GM10266 (cell line): ENCODE measurements around the gene SAP30L.
A peak's percentile ranks its signal among the peaks of the same experiment; 100 is the strongest.

Source experiments
- DNase-seq: peaks from one replicate; pipeline ENCODE4 v3.0.0; 2012; ENCODE audit errors: extremely low spot score
- TF ChIP-seq, protein P1 (sequence below): IDR thresholded peaks from 2 replicates; pipeline ENCODE4 v1.5.1; 2012; ENCODE audit warnings: mild to moderate bottlenecking, low read depth; ENCODE audit not compliant: control insufficient read depth, insufficient read depth; ENCODE audit errors: missing control alignments

Gene SAP30L

DNA sequence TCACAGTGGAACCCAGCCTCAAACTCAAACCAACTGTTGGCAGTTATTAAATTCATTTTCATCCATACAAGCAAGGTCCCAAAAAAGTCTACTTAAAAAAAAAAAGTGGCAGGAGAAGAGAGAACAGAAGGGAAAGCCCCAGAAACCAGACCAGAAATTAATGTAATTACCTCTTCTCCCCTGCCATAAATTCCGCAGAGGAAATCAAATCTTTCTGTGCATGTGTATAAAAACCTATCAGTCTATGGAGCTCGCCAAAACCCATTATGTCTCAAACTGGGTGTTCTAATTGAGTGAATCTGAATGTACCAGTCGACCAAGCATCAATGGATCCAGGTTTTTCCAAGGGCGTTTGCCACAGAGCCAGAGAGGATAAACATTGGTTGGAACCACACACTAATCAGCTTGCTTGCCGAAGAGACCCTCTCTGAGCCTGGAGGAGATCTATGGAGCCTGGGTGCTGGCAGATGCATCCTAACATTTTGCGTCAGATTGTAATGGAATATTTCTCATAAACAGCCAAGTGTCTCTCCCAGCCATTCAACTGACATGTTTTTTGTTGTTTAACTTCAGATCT lies 40.1 kb downstream of the SAP30L start:
- no peak for DNase-seq

GRCh38 chr5:154486427-154486866 lies 40.6 kb downstream of the SAP30L start:
- DNase-seq = no peak
- TF ChIP-seq, protein P1, sequence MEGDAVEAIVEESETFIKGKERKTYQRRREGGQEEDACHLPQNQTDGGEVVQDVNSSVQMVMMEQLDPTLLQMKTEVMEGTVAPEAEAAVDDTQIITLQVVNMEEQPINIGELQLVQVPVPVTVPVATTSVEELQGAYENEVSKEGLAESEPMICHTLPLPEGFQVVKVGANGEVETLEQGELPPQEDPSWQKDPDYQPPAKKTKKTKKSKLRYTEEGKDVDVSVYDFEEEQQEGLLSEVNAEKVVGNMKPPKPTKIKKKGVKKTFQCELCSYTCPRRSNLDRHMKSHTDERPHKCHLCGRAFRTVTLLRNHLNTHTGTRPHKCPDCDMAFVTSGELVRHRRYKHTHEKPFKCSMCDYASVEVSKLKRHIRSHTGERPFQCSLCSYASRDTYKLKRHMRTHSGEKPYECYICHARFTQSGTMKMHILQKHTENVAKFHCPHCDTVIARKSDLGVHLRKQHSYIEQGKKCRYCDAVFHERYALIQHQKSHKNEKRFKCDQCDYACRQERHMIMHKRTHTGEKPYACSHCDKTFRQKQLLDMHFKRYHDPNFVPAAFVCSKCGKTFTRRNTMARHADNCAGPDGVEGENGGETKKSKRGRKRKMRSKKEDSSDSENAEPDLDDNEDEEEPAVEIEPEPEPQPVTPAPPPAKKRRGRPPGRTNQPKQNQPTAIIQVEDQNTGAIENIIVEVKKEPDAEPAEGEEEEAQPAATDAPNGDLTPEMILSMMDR = no peak

More for the DNA sequence above, 40.1 kb downstream of the SAP30L start:
- TF ChIP-seq, protein P1 = no peak

DNA sequence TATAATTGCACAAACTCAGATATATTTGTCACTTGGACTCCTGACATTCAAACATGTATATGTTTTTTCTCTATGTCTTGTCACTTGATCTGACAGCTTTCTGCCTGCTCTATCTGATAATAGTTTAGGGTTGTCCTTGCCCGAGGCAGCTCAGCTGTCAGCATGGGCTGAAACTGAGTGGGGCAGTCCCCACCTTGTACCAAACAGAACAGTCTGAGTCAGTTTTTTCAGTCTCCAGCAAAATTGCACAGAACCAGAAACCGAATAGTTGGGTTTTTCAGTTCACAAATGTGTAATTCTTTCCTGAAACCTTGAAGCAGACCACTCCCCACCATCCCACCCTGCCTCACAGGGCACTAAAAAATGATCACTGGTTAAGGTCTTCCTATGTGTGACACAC lies 41.7 kb downstream of the SAP30L start:
- DNase-seq = peak; percentile 85
- TF ChIP-seq, protein P1 = no peak

- DNase-seq = no peak
- TF ChIP-seq, protein P1 = no peak
Measured at GRCh38 chr5:154491941-154492340, 46.1 kb downstream of the SAP30L start.

- DNase-seq = no peak
- TF ChIP-seq, protein P1 = no peak
Measured at GRCh38 chr5:154493274-154493673, 47.5 kb downstream of the SAP30L start.

- TF ChIP-seq, protein P1 = no peak
- no peak for DNase-seq
Measured at GRCh38 chr5:154494036-154494435, 48.2 kb downstream of the SAP30L start.

- TF ChIP-seq, protein P1 = no peak
- no peak for DNase-seq
Measured at GRCh38 chr5:154498591-154498990, 52.8 kb downstream of the SAP30L start.
